SHP77 treated with DMSO at 0.1 percent for 48 hours (cell line): ENCODE data around the gene VPS33A.
A peak's percentile ranks its signal among the peaks of the same experiment; 100 is the strongest.
"Not testable (repeated sequence)": the region's sequence is repeated elsewhere in the genome, so short reads cannot be mapped to it uniquely, and the experiment has no call there.

Experiments
- DNase-seq: peaks from one replicate; lab custom pipeline; 2025; lab: John Stamatoyannopoulos, UW

VPS33A gene

DNA sequence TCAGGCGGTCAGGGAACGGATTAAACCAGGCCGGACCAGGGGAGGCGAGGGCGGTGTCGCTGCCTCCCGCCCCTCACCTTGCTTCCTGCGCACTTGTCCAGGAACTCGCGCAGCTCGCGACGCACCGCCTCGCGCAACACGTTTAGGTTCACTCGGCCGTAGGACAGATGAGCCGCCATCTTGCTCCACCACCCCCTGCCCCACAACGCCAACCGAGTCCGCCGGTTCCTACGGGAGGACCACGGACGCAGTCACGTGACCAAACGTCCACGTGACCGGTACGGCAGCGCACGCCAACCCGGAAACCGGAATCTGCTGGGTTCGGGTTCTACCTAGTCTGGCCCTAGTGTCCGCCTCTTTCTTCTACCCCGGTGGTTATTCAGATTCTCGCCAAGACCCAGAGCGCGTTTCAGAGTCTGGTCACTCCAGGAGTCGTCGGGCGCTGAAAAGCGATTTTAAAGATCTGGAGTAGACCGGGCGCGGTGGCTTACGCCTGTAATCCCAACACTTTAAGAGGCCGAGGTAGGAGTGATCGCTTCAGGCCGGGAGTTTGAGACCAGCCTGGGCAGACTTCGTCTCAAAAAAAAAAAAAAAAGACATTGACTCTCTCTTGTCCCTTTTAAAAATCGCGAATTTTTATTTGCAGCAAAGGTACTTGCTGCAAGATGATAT lies at the start of gene VPS33A:
Gene VPS33A, minus strand, starts transcription at position 265 of the 672 bp plus-strand sequence. Its CDS starts 86 bp downstream, at position 179.
- peak; percentile 93 for DNase-seq

DNA sequence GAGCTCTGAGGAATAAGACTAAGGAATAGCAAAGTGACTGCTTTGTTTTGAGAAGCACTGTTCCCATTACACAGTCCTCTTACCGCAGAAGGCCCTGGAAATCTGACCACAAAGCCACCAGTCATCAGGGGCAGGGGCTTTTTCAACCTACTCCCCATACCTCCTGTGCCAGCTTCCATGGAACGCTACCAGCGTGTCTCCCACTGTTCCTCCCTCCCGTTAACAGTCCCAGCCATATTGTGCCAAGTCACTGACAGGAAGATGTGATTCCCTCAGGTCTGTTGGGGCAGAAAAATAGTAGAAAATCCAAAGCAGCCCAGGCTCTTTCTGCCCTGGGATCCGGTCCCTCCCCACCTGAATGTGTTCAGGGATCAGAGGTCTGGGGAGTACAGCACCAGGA lies 46.6 kb upstream of the VPS33A start:
- no peak for DNase-seq

DNA sequence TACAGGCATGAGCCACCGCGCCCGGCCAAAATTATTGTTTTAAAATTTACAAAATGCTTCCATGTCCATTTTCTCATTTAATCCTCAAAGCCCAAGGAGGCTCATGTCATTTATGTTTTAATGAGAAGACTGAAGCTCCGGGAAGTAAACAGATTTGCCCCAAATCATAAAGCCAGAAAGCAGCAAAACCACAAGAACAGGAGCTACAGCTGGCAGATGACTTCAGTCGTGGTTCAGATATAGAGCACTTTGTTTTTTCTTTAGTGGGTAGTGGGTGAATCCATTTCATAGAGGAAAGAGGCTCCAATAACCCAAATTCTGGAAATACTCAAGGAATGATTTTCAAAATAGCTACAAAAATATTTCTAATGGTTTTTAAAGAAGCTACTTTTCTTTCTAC lies 45.4 kb upstream of the VPS33A start:
- DNase-seq, result no peak

DNA sequence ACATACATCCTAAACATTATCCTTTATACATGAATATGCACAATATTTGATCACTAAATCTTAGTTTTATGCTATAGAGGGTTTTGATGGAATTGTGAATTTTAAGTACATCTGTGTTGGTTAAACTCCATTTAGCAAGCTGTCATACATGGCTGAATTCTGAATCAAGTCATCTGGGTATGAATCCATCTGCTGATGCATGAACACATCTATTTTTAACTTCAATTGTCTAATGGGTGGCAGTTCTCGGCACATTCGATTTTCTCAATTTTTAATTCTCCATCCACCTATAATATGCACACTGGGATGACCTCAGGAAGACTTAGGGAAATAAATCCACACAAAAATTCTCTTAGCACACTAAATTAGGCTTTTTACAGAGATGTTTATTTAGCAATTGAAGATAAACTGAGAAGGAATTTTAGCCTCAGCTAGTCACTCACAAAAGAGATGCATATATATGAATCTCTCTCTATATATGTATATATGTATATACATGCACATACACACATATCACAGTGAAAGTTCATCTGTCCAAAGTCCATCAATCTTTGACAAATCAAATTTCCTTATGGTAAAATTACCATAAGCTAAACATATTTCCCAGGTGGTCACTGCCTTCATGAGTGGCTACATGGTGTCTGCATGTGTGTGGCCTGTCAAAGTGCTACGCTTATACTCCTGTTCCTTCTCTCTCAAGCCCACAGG lies 44.5 kb upstream of the VPS33A start:
- no peak for DNase-seq

DNA sequence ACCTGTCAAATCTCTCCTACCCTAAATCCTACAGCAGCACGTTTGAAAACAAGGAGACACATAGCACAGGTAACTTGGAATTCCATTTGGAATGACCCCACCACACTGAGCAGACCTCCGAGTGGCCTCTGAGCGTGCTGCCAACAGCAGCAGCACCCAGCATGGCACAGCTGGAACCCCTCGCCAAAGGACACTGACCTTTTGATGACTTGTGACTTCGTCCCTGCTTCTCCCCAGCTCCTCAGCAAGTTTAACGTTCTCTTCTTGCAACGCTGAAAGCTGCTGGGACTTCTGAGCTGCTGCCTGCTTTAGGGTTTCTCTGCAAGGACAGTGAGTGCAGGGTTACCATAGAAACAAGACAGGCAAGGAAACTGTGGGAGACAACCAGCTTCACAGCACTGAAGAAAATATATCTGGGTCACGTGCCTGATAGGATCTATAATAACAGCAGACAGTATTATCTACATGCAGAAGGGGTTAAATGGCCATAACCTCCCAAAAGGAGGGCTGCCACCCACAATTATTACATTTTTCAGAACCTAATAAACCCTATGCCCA lies 43.3 kb upstream of the VPS33A start:
- no peak for DNase-seq

DNA sequence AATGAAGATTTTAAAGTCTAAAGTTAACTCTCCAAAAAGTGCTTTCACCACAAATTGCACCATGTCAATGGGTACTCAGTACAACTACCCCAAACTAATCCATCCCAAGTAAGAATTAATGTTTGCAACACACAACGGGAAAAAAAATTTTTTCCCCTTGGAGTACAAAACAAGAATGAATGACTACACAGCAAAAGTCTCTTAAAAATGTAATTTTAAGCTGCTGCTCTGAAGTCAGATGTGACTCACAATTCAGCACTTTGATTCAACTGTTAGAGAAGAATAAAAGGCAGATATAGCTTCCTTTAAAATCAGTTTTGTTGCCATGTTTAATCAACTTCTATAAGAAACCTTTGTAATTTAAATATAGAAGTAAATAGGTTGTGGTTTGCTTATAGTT lies 42.5 kb upstream of the VPS33A start:
- DNase-seq, result no peak

DNA sequence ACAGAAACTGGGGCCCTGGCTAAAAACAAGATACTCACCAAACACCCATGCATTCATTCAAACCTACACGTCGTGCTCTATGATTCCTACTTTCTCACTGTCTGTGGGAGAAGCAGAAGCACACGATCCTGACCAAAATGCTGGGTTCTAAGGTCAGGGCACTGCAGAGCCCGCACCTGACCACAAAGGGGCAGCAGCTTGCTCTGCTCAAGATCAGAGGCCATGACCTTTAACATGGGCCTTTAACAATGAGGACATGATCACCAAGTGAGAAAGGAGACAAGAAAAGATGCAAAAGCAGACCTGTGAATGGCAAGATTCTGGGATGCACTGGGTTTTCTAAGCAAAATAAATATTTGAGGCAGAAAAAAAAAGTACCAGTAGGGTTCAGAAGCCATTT lies 40.1 kb upstream of the VPS33A start:
- no peak for DNase-seq

DNA sequence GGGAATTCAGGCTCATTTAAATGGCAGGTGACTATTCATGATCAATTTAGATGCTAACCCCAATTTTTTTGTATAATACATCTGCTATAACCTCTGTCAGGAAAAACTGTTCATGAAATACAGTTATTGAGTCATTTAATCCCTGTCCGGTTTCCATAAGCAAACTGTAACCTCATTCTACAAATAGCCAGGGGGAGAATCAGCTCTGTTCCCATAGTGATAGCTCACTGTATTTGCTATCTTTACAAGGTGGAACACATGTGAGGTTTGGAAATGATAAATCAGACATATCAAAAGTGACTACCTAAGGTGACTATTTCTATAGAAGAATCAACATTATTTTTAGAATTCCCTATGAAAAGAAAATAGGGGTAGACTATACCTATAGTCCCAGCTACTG lies 38.6 kb upstream of the VPS33A start:
- DNase-seq, result no peak

DNA sequence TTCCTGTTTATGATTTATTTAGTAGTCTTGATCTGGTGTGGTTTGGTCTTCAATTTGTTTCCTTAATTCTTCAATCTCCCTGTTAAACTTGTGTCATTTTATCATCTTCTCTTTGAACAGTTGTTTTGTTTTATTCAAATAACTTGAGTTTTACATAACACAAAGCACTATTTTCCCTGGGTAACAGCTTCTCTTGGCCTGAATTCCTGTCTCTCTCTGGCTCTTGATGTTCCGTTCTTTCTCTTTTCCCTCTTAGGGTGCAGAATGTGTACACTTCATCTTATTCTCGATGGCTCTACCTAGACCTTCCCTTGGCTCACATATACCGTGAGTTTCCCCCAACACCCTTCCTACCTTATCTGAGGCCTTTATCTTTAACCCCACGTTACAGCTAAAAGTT lies 36.8 kb upstream of the VPS33A start:
- DNase-seq, result no peak

DNA sequence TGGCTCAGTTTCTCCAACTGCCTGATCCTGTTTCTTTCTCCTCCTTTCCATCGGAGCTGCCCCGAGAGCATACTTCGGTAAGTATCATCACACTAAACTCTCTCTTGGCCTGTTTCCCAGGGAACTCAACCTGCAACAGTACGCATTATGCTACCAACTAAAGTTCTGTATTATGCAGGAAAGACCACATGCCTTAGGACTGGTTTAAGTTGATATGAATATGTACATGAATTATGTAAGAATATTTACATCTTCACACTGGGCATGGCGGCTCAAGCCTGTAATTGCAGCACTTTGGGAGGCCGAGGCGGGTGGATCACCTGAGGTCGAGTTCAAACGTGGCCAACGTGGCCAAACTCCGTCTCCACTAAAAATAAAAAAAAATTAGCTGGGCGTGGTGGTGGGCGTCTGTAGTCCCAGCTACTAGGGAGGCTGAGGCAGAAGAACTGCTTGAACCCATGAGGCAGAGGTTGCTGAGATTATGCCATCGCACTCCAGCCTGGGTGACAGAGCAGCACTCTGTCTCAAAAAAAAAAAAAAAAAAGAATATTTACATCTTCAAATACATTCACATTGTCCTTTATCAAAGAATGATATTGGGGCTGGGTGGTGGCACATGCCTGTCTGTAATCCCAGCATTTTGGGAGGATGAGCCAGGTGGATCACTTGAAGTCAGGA lies 31.9 kb upstream of the VPS33A start:
- no peak for DNase-seq

DNA sequence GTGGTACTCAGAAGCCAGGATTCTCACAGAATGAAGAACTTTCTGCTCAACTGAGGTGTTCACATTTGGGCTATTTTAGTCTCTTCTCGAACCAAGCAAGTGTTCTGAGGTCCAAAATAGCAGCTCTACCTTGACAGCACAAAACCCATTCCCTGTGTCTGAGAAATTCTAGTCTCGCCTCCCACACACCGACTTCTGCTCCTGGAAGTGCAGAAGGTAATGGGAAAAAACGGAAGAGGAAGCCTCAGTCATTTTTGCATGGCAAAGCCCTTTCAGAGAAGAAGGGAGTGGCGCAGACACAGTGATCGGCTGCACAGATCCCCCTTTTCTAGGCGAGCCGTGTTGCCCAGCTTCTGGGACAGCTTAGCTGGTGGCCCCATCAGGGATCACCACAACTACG lies 31.2 kb upstream of the VPS33A start:
- DNase-seq, result no peak

DNA sequence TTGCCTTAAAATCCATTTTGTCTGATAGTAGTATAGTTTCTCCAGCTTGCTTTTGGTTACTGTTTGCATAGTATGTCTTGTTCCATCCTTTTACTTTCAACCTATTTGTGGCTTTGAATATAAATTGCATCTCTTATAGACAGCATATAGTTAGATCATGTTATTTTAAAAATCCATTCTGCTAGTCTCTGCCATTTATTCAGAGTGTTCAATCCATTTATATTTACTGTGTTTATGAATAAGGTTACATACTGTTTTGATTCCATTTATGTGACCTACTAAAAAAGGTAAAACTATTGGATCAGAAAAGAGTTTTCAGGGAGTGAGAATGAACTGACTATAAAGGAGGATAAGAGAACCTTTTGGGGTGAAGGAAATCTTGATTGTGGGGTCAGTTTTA lies 29.6 kb upstream of the VPS33A start:
- no peak for DNase-seq

DNA sequence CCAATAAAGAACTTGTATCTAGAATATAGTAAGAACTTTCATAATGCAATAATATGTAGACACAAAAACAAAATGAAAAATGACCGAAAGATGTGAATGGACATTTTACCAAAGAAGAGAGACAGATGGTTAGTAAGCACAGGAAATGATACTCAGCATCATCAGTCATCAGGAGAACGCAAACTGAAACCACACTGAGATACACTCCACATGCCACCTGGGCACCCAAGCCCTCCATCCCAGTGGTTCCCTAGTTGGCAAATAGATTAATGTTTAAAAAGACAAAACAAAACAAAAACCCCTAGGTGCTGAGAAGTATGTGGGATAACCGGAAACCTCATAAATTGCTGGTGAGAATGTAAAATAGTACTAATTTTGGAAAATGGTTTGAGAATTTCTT lies 26.8 kb upstream of the VPS33A start:
- DNase-seq, result no peak

DNA sequence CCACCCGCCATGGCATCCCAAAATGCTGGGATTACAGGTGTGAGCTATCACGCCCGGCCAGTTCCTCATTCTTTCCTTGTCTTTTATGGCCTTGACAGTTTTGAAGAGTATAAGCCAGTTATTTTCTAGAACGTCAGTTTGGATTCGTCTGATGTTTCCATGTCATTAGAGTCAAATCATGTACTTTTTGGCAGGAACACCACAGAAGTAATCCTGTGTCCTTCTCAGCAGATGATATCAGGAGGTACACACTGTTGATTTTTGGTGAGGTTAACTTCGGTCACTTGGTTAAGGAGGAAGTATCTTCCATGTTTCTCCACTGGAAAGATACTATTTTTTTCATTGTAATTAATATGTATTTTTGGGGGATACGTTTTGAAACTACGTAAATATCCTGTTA lies 25.1 kb upstream of the VPS33A start:
- DNase-seq, result no peak

DNA sequence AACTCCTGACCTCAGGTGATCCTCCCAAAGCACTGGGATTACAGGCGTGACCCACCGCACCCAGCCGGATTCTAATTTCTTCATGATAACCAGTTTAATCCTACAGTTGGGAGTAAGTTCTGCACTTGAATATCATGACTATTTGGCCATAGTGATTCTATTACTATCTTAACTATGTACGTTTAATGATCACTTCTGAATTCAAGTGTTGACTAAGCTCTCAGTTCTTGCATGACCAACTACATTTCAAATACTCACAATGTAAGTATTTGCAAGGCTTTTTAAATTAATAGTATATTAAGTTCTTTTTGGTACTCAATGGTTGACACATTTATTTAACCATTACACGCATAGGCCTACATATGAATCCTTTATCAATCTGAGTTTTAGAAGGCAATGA lies 17.4 kb upstream of the VPS33A start:
- DNase-seq, result no peak

DNA sequence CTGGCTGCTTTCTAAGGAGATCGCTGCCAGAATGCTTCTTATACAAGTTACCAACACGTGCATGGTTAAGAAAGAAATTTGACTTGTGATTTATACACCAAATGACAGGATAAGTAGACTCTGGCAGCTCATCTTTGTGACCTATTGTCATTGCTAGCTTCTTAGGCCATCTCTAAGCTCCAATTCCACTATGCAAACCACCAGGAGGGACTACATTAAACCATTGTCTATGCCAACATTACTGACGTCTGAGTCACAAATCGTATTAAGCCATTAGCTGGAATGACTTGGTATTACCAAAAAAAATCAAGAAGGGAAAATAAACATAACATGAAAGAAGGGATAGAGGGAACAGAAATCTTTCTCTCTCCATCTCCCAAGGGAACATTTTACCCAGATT lies 15.8 kb upstream of the VPS33A start:
- DNase-seq, result no peak

DNA sequence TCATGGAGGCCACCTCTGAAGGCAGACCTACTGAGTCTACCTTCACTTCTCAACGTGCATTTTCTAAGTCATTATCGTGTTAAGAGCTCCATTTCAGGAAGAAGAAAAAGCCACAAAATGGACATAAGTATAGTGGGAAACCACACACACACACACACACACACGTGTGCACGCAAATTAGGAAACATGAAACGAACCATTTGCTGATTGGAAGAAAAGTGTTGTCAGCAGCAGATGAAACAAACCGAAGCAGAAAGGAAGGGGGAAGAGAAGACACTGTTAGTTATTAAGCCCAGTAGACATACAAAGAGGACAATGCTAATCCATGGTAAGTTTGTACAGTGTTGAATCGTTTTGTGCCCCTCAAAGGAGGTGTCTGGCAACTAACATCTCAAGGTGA lies 9.9 kb upstream of the VPS33A start:
- no peak for DNase-seq

DNA sequence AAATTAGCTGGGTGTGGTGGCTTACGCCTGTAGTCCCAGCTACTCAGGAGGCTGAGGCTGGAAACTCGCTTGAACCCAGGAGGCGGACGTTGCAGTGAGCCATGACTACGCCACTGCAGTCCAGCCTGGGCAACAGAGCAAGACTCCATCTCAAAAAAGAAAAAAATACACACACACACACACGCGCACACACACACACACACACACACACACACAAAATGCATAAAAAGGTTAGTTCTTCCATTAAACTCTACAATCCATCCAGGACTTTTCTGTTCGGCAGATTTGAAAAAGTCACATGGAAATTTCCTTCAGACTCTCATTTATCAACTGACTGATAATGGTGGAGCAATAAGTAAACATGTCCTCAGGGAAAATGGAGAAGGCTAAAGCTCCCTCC lies 9.2 kb upstream of the VPS33A start:
- DNase-seq, result no peak

DNA sequence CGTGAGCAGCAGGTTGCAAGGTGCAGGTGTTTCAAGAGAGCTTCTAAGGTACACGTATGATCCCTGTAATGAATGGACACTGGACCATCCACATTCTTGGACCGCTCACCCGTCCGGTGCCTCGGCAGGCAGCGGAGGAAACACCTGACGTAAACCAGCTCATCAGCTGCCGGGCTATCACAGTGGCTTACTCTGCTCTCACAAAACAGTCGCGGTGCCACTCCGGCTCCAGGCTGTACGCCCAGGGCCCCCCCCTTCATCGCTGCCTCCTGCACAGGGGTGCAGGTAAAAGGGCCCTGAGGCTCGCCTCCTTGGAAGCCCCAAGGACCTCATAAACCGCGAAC lies 436 bp downstream of the VPS33A start:
- no peak for DNase-seq

DNA sequence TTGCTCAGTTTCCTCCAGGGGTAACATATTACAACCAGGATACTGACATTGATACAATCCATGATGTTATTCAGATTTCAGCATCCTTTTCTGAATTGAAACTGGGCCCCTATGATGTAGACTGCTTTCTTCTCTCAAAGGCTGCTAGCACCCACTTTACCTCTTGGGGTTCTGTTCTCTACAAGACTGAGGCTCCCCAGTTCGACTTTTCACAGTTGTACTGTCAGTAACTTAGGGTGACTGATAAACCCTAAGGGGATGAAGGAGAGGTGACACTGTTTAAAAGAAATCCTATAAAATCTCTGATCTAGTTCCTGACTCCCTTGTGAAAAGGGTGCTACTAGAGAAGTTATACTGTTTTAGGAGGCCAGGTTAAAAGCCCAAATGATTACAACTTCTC lies 818 bp downstream of the VPS33A start:
- no peak for DNase-seq

DNA sequence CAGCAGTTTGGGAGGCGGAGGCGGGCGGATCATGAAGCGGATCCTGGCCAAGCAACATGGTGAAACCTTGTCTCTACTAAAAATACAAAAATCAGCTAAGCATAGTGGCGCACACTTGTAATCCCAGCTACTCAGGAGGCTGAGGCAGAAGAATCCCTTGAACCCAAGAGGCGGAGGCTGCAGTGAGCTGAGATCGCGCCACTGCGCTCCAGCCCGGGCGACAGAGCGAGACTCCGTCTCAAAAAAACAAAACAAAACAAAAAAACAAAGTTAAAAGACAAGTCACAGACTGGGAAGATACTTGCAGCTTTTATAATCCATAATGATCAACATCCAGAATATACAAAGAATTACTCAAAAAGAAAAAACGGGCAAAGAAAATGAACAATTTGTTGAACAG lies 5.6 kb downstream of the VPS33A start:
- not testable (repeated sequence) for DNase-seq

DNA sequence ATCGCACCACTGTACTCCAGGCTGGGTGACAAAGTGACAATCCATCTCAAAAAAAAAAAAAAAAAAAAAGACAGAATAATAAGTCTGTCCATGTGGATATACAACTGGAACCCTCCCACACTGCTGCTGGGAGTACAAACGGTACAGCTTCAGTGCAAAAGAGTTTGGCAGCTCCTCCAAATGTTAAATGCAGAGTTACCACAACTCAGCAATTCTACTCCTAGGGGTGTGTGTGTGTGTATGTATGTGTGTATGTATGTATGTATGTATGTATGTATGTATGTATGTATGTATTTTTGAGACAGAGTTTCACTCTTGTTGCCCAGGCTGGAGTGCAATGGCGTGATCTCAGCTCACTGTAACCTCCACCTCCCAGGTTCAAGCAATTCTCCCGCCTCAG lies 7.4 kb downstream of the VPS33A start:
- DNase-seq, result not testable (repeated sequence)

DNA sequence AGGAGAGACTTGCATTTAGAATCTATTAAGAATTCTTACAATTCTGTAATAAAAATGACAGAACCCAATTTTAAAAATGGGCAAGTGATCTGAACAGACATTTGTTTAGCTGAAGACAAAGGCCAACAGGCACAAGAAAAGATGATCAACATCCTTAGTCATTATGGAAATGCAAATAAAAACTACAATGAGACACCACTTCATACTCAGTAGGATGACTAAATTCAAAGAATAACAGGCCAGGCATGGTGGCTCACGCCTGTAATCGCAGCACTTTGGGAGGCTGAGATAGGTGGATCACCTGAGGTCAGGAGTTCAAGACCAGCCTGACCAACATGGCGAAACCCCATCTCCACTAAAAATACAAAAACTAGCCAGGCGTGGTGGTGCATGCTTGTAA lies 7.8 kb downstream of the VPS33A start:
- DNase-seq, result not testable (repeated sequence)
